ENCODE data around the gene PRKCZ.
A peak's percentile ranks its signal among the peaks of the same experiment; 100 is the strongest.

Gene PRKCZ

GRCh38 chr1:2049718-2050431, at the start of gene PRKCZ:
TSS of gene PRKCZ (plus strand) at chr1:2050411. CDS start at chr1:2050631, 220 bp downstream.
- peak; percentile 97 for DNase-seq

GRCh38 chr1:2000432-2000831, 49.8 kb upstream of the PRKCZ start:
- no peak for DNase-seq

GRCh38 chr1:2000850-2001249, 49.4 kb upstream of the PRKCZ start:
- no peak for DNase-seq

GRCh38 chr1:2001773-2002411, 48.3 kb upstream of the PRKCZ start:
- DNase-seq: peak; percentile 63

GRCh38 chr1:2003541-2004131, 46.6 kb upstream of the PRKCZ start, which contains the start of gene CFAP74:
TSS of gene CFAP74 (minus strand) at chr1:2003786. CDS start at chr1:1990956, 12,830 bp downstream.
- peak; percentile 75 for DNase-seq

GRCh38 chr1:2004856-2005255, 45.4 kb upstream of the PRKCZ start:
- no peak for DNase-seq

GRCh38 chr1:2009101-2010053, 40.8 kb upstream of the PRKCZ start:
- no peak for DNase-seq

GRCh38 chr1:2014181-2014580, 36.0 kb upstream of the PRKCZ start:
- DNase-seq: no peak

GRCh38 chr1:2014741-2015735, 35.2 kb upstream of the PRKCZ start:
- peak; percentile 46 for DNase-seq

GRCh38 chr1:2016123-2016522, 34.1 kb upstream of the PRKCZ start:
- DNase-seq: no peak

- no peak for DNase-seq
These were observed 31.7 kb upstream of the PRKCZ start for GRCh38 chr1:2018217-2019171.

GRCh38 chr1:2019172-2019543, 31.1 kb upstream of the PRKCZ start, which contains the start of gene GABRD:
TSS of gene GABRD (plus strand) at chr1:2019345. CDS start at chr1:2019424, 79 bp downstream.
- DNase-seq: peak; percentile 57

GRCh38 chr1:2019571-2020309, 30.5 kb upstream of the PRKCZ start:
- no peak for DNase-seq

- DNase-seq: no peak
These were observed 29.9 kb upstream of the PRKCZ start for GRCh38 chr1:2020310-2020655.

GRCh38 chr1:2021550-2021949, 28.7 kb upstream of the PRKCZ start:
- DNase-seq: no peak

- DNase-seq: no peak
These were observed 28.0 kb upstream of the PRKCZ start for GRCh38 chr1:2022063-2022770.

- DNase-seq: no peak
These were observed 27.0 kb upstream of the PRKCZ start for GRCh38 chr1:2023187-2023586.

- DNase-seq: no peak
These were observed 25.8 kb upstream of the PRKCZ start for GRCh38 chr1:2024451-2024850.

GRCh38 chr1:2024887-2025286, 25.3 kb upstream of the PRKCZ start:
- no peak for DNase-seq

Measured in DMS53 (cell line).